GM12878 (cell line): ENCODE measurements around the gene CCDC87. TPM values are rescaled to one million over a fixed set of nuclear protein-coding genes. Genes with fewer than 3 reads are reported as not detected.

ENCODE experiments used
- polyA plus RNA-seq, 11 experiments: library from polyadenylated mRNA; depleted of rRNA in 4 of 11; unstranded in 6 of 11; stranded (reverse) in 5 of 11; fragments of >200 nt; fragmentation: Nextera tagmentation in 4 of 11; fragmentation: Illumina TruSeq in 1 of 11; extraction: Ambion mirVana in 4 of 11; extraction: Trizol in 1 of 11; gene quantifications; 1 replicate in 1 of 11; 2 replicates in 10 of 11; pipeline versions ENCODE4 v1.2.1 to v1.2.3, GENCODE V29; 2011 to 2016; ENCODE audit warnings: inconsistent platforms in 2 of 11, missing spikeins in 2 of 11, low read depth in 1 of 11
- small RNA-seq: library from RNA; depleted of rRNA; stranded (forward); fragments of <200 nt; gene quantifications from one replicate; pipeline ENCODE3, GENCODE V24; 2014
- total RNA-seq, 4 experiments: library from RNA; depleted of rRNA in 3 of 4; stranded (reverse); fragments of >200 nt in 3 of 4; fragmentation: Illumina TruSeq in 1 of 4; extraction: Trizol in 1 of 4; gene quantifications; 2 replicates each; pipeline versions ENCODE4 v1.2.1 to v1.2.3, GENCODE V29; 2013 to 2021

CCDC87 gene
- total and polyA plus RNA-seq, 10 of the 15 experiments (the other 5 are each of a cell fraction or from before 2014, with no cell fraction given) = 0.02 to 0.17 (median 0.09) TPM; not detected in 3

Small RNA genes lying within 50 kb of the gene (small RNA-seq; reads per million reads assigned to genes)
- not detected for gene RNU4-39P

Other genes with a start within 250 kb of the CCDC87 start
Only the 7 nearest of the 16 such genes appear.
- 9.0 and 10.7 TPM in 2 replicates for gene BBS1, start 82.4 kb downstream of the CCDC87 start, total RNA-seq (2014; rRNA removed)
- gene BBS1, start 82.4 kb downstream of the CCDC87 start, total RNA-seq (2014; rRNA removed; fragmentation: Illumina TruSeq; extraction: Trizol) = 6.5 TPM in 2 replicates
- 9.9 and 13.1 TPM in 2 replicates for gene BBS1, start 82.4 kb downstream of the CCDC87 start, total RNA-seq (2021)
- gene BBS1, start 82.4 kb downstream of the CCDC87 start, polyA plus RNA-seq (2011; rRNA removed) = 9.1 and 12.1 TPM in 2 replicates
- gene BBS1, start 82.4 kb downstream of the CCDC87 start, polyA plus RNA-seq (2014; fragmentation: Illumina TruSeq; extraction: Trizol) = 7.0 and 9.0 TPM in 2 replicates
- 1 to 10 TPM; 2.5 to 3.1 TPM for gene BBS1, start 82.4 kb downstream of the CCDC87 start, polyA plus RNA-seq (2014; fragmentation: Nextera tagmentation; extraction: Ambion mirVana)
- gene BBS1, start 82.4 kb downstream of the CCDC87 start, polyA plus RNA-seq (2014; rRNA removed) = 12.9 and 14.7 TPM in 2 replicates
- 1 to 10 TPM; 6.7 to 8.3 TPM for gene BBS1, start 82.4 kb downstream of the CCDC87 start, polyA plus RNA-seq (2016; fragmentation: Nextera tagmentation; extraction: Ambion mirVana)
- gene ZDHHC24, start 47.0 kb downstream of the CCDC87 start, total RNA-seq (2014; rRNA removed) = 10.7 and 13.2 TPM in 2 replicates
- 2.6 and 2.9 TPM in 2 replicates for gene ZDHHC24, start 47.0 kb downstream of the CCDC87 start, total RNA-seq (2014; rRNA removed; fragmentation: Illumina TruSeq; extraction: Trizol)
- gene ZDHHC24, start 47.0 kb downstream of the CCDC87 start, total RNA-seq (2021) = 13.5 and 17.5 TPM in 2 replicates
- 3.4 and 4.8 TPM in 2 replicates for gene ZDHHC24, start 47.0 kb downstream of the CCDC87 start, polyA plus RNA-seq (2011; rRNA removed)
- 2.0 and 2.3 TPM in 2 replicates for gene ZDHHC24, start 47.0 kb downstream of the CCDC87 start, polyA plus RNA-seq (2014; fragmentation: Illumina TruSeq; extraction: Trizol)
- under 1 TPM; 0.86 to 0.89 TPM for gene ZDHHC24, start 47.0 kb downstream of the CCDC87 start, polyA plus RNA-seq (2014; fragmentation: Nextera tagmentation; extraction: Ambion mirVana)
- 8.8 and 12.8 TPM in 2 replicates for gene ZDHHC24, start 47.0 kb downstream of the CCDC87 start, polyA plus RNA-seq (2014; rRNA removed)
- 10 to 100 TPM; 12.6 to 14.2 TPM for gene ZDHHC24, start 47.0 kb downstream of the CCDC87 start, polyA plus RNA-seq (2016; fragmentation: Nextera tagmentation; extraction: Ambion mirVana)
- 0.16 and 0.17 TPM in 2 replicates for gene ACTN3, start 46.2 kb downstream of the CCDC87 start, total RNA-seq (2014; rRNA removed)
- gene ACTN3, start 46.2 kb downstream of the CCDC87 start, total RNA-seq (2014; rRNA removed; fragmentation: Illumina TruSeq; extraction: Trizol) = 0.05 and 0.09 TPM in 2 replicates
- gene ACTN3, start 46.2 kb downstream of the CCDC87 start, total RNA-seq (2021) = 0.36 and 0.40 TPM in 2 replicates
- 0.04 and 0.10 TPM in 2 replicates for gene ACTN3, start 46.2 kb downstream of the CCDC87 start, polyA plus RNA-seq (2011; rRNA removed)
- gene ACTN3, start 46.2 kb downstream of the CCDC87 start, polyA plus RNA-seq (2014; fragmentation: Illumina TruSeq; extraction: Trizol) = 0.31 TPM in 1 of 2 replicates, not detected in the other
- gene ACTN3, start 46.2 kb downstream of the CCDC87 start, polyA plus RNA-seq (2014; fragmentation: Nextera tagmentation; extraction: Ambion mirVana) = not detected
- 0.52 and 0.67 TPM in 2 replicates for gene ACTN3, start 46.2 kb downstream of the CCDC87 start, polyA plus RNA-seq (2014; rRNA removed)
- gene ACTN3, start 46.2 kb downstream of the CCDC87 start, polyA plus RNA-seq (2016; fragmentation: Nextera tagmentation; extraction: Ambion mirVana) = under 1 TPM in 1 of 2 experiments, not detected in 1; 0.06 TPM
- gene CTSF, start 24.5 kb downstream of the CCDC87 start, total RNA-seq (2014; rRNA removed) = 0.11 TPM in 1 of 2 replicates, not detected in the other
- gene CTSF, start 24.5 kb downstream of the CCDC87 start, total RNA-seq (2014; rRNA removed; fragmentation: Illumina TruSeq; extraction: Trizol) = 0.09 and 0.22 TPM in 2 replicates
- 0.29 and 0.33 TPM in 2 replicates for gene CTSF, start 24.5 kb downstream of the CCDC87 start, total RNA-seq (2021)
- 0.24 and 0.30 TPM in 2 replicates for gene CTSF, start 24.5 kb downstream of the CCDC87 start, polyA plus RNA-seq (2011; rRNA removed)
- gene CTSF, start 24.5 kb downstream of the CCDC87 start, polyA plus RNA-seq (2014; fragmentation: Illumina TruSeq; extraction: Trizol) = not detected in 2 replicates
- not detected for gene CTSF, start 24.5 kb downstream of the CCDC87 start, polyA plus RNA-seq (2014; fragmentation: Nextera tagmentation; extraction: Ambion mirVana)
- gene CTSF, start 24.5 kb downstream of the CCDC87 start, polyA plus RNA-seq (2014; rRNA removed) = 0.05 and 0.41 TPM in 2 replicates
- under 1 TPM in 1 of 2 experiments, not detected in 1; 0.15 TPM for gene CTSF, start 24.5 kb downstream of the CCDC87 start, polyA plus RNA-seq (2016; fragmentation: Nextera tagmentation; extraction: Ambion mirVana)
- 35.8 and 40.6 TPM in 2 replicates for gene CCS, start 122 bp upstream of the CCDC87 start, total RNA-seq (2014; rRNA removed)
- 25.3 and 25.8 TPM in 2 replicates for gene CCS, start 122 bp upstream of the CCDC87 start, total RNA-seq (2014; rRNA removed; fragmentation: Illumina TruSeq; extraction: Trizol)
- gene CCS, start 122 bp upstream of the CCDC87 start, total RNA-seq (2021) = 33.8 and 35.3 TPM in 2 replicates
- 10.9 and 15.7 TPM in 2 replicates for gene CCS, start 122 bp upstream of the CCDC87 start, polyA plus RNA-seq (2011; rRNA removed)
- 7.0 and 20.5 TPM in 2 replicates for gene CCS, start 122 bp upstream of the CCDC87 start, polyA plus RNA-seq (2014; fragmentation: Illumina TruSeq; extraction: Trizol)
- gene CCS, start 122 bp upstream of the CCDC87 start, polyA plus RNA-seq (2014; fragmentation: Nextera tagmentation; extraction: Ambion mirVana) = 1 to 10 TPM; 1.5 to 7.6 TPM
- 44.2 and 46.6 TPM in 2 replicates for gene CCS, start 122 bp upstream of the CCDC87 start, polyA plus RNA-seq (2014; rRNA removed)
- 10 to 100 TPM; 41.9 to 44.1 TPM for gene CCS, start 122 bp upstream of the CCDC87 start, polyA plus RNA-seq (2016; fragmentation: Nextera tagmentation; extraction: Ambion mirVana)
- 51.2 and 63.3 TPM in 2 replicates for gene RBM14, start 23.6 kb upstream of the CCDC87 start, total RNA-seq (2014; rRNA removed)
- gene RBM14, start 23.6 kb upstream of the CCDC87 start, total RNA-seq (2014; rRNA removed; fragmentation: Illumina TruSeq; extraction: Trizol) = 30.6 and 34.4 TPM in 2 replicates
- 114 and 133 TPM in 2 replicates for gene RBM14, start 23.6 kb upstream of the CCDC87 start, total RNA-seq (2021)
- gene RBM14, start 23.6 kb upstream of the CCDC87 start, polyA plus RNA-seq (2011; rRNA removed) = 18.1 and 29.0 TPM in 2 replicates
- gene RBM14, start 23.6 kb upstream of the CCDC87 start, polyA plus RNA-seq (2014; fragmentation: Illumina TruSeq; extraction: Trizol) = 33.3 and 34.4 TPM in 2 replicates
- 10 to 100 TPM in 1 of 2 experiments, 1 to 10 TPM in 1; 5.4 to 16.1 TPM for gene RBM14, start 23.6 kb upstream of the CCDC87 start, polyA plus RNA-seq (2014; fragmentation: Nextera tagmentation; extraction: Ambion mirVana)
- 54.6 and 59.2 TPM in 2 replicates for gene RBM14, start 23.6 kb upstream of the CCDC87 start, polyA plus RNA-seq (2014; rRNA removed)
- gene RBM14, start 23.6 kb upstream of the CCDC87 start, polyA plus RNA-seq (2016; fragmentation: Nextera tagmentation; extraction: Ambion mirVana) = 100 to 1,000 TPM; 138 to 140 TPM
- 98.9 and 105 TPM in 2 replicates for gene RBM4, start 45.6 kb upstream of the CCDC87 start, total RNA-seq (2014; rRNA removed)
- gene RBM4, start 45.6 kb upstream of the CCDC87 start, total RNA-seq (2014; rRNA removed; fragmentation: Illumina TruSeq; extraction: Trizol) = 107 and 108 TPM in 2 replicates
- 112 and 130 TPM in 2 replicates for gene RBM4, start 45.6 kb upstream of the CCDC87 start, total RNA-seq (2021)
- gene RBM4, start 45.6 kb upstream of the CCDC87 start, polyA plus RNA-seq (2011; rRNA removed) = 170 and 175 TPM in 2 replicates
- gene RBM4, start 45.6 kb upstream of the CCDC87 start, polyA plus RNA-seq (2014; fragmentation: Illumina TruSeq; extraction: Trizol) = 115 and 121 TPM in 2 replicates
- 100 to 1,000 TPM; 163 to 224 TPM for gene RBM4, start 45.6 kb upstream of the CCDC87 start, polyA plus RNA-seq (2014; fragmentation: Nextera tagmentation; extraction: Ambion mirVana)
- 128 and 135 TPM in 2 replicates for gene RBM4, start 45.6 kb upstream of the CCDC87 start, polyA plus RNA-seq (2014; rRNA removed)
- gene RBM4, start 45.6 kb upstream of the CCDC87 start, polyA plus RNA-seq (2016; fragmentation: Nextera tagmentation; extraction: Ambion mirVana) = 100 to 1,000 TPM; 141 to 144 TPM